AG20443 (cell line): ENCODE data around the gene NSFL1C.

Experiments used
- DNase-seq: peaks from one replicate; pipeline ENCODE4 v3.0.0; 2012; ENCODE audit warnings: low spot score, mixed read lengths

NSFL1C gene

DNA sequence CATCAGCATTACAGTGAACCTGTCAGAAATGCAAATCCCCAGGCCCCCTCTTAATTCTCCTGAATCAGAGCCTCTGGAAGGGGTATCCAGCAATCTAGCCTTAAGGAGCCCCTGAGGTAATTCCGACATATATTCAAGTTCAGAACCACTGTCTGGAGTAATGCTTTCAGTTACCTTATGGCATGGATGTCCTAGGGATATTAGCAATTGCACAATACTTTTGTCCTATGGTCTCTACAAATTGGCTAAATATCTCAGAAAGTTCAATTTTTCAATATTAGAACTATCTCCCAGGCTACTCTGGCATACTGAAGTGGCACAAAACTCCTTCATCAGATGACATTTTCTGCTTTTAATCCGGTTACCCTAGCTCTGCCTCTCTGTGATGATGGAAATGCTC is 6.4 kb downstream of the NSFL1C start:
- no peak for DNase-seq

- DNase-seq: no peak
Measured at GRCh38 chr20:1457992-1458391, 8.7 kb downstream of the NSFL1C start.

- peak; percentile 32 for DNase-seq
Measured at GRCh38 chr20:1456300-1456699, 10.3 kb downstream of the NSFL1C start.

DNA sequence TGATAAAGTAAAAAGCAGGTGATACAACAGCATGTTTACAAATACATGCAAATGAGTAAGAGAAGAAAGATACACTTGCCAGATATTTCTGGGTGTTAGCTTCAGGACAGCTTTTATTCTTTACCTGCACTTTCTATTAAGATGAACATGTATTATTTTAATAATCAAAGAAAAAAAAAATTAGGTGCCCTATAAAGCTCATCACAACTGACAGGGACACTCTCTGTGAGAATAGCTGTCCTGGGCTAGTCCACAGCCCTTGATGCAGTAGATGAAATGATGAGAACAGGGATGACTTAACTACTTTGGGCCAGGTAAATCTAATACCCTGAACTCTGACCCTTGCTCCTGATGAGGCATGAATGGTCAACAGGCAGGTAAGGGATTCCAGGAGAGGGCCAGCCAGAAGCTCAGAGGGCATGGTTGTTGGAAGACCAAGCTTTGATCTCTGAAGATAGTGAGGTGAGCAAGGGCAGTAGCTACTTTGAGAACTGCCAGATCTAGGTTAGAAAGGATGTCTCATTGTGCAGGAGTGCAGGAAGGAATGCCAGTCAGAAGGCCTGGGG is 15.6 kb downstream of the NSFL1C start:
- DNase-seq: no peak

GRCh38 chr20:1449370-1449769 is 17.3 kb downstream of the NSFL1C start:
- DNase-seq: no peak

- no peak for DNase-seq
Measured at GRCh38 chr20:1448081-1448620, 18.5 kb downstream of the NSFL1C start.

DNA sequence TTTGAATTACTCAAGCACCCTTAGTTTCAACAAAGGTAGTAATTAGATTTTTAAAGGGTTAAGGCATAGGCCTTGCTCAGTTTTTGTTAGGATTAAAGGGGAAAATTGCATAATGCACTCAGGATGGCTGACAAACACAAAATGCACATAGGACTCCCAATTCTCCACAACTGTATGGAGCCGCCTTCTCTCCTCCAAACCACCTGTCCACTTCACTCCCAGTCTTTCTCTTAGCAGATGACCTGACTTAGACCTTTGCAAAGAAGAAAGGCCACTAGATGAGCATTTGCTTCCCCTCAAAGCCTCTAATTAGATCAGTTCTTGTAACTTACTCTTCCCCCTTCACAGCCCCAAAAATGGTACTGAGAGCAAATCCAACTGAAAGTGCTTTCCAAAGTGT is 20.1 kb downstream of the NSFL1C start:
- DNase-seq: no peak

GRCh38 chr20:1443085-1443484 is 23.6 kb downstream of the NSFL1C start:
- DNase-seq: no peak

DNA sequence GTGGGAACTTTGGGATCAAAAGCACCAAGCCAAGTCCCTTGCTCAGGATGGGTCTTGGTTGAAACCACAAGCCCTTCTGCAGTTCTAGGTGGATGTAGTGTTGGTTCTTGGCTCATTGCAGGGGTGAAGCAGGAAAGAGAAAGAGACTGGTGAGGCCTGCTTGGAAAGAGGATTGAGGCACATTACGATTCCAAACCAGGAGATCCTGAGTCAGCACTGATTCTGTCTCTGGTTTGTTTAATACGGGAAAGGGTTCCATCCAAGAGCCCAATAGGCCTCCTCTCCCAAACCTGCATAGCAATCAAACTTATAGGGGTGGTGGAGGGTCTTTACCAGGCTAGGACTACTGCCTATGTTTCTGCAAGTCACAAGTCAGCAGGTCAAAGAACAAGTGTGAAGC is 24.3 kb downstream of the NSFL1C start:
- DNase-seq: no peak

DNA sequence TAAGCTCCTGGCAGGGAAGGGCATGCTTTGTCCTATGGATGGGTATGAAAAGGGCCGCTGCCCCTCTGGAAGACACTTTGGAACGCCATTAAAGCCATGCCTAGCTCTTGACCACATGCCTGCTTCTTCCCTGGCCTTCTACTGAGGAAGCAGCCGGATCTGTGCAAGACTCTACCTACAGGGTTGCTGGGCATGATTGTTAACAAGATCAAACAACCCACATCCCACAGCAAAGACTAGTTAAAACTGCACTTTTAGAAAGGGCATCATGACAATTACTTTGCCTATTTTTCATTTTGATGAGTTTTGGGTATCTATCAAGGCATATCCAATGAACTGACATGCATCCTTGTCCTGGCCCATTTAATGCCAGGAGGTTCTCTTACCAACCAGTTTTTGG is 25.5 kb downstream of the NSFL1C start:
- no peak for DNase-seq

DNA sequence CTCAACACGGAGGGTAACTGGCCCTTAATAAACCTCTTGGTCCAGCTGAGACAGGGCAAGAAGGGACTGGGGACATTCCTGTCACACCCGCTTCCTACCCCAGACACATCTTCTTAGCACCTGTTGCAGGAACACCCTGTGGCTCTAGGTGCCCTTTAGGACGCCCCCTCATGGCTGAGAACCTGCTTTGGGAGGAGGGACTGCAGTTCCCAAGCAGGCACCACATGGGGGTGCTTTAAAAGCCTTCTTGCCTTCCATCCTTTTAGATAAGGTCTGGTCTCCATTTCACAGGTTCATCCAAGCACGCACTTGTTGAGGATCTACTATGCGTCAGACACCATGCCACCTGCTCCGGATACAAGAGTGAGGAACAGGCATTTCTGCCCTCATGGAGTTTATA is 26.6 kb downstream of the NSFL1C start:
- DNase-seq: peak; percentile 30

DNA sequence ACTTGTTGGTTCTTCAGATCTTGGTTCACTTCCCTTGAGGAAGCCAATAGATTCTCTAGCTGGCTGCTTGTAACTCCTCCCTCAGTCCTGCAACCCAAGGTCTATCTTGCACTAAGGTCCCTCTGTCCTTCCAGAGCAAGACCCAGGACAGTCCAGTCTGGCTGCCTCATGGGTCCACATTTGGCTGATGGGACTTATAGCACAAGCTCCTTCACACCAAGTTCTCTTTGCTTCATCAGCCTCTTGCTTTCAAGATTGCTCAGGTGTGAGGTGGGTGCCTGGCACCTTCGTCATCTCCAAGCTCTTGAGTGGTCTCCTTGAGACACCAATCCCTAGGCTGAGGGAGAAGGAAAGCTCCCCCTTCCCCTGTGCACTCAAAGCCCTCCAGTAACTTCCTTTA is 28.3 kb downstream of the NSFL1C start:
- no peak for DNase-seq

DNA sequence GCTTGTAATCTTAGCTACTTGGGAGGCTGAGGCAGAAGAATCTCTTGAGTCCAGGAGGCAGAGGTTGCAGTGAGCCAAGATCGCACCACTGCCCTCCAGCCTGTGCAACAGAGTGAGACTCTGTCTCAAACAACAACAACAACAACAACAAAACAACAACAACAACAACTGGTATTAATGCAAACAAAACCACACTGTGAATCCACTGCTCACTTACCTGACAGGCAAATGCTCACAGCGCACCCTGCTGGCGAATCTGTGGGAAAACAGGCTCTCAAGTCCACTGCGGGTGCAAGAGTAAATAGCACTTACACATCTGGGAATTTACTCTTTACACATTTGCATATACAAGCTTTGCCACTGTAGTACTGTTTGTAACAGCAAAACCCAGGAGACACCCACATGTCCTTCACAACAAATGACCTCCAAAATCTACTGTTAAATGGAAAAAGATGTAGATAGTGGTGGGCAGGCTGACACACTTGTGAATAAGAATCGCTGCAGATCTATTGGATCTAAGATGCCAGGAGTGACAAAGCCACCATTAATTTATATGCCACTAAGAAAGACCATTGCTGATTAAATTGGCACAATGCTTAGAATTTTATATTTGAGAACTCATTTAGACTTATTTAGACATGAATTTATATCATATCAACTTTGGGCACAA is 29.3 kb downstream of the NSFL1C start:
- peak; percentile 82 for DNase-seq

GRCh38 chr20:1436263-1436662 is 30.4 kb downstream of the NSFL1C start:
- no peak for DNase-seq

GRCh38 chr20:1435337-1435699 is 31.3 kb downstream of the NSFL1C start:
- no peak for DNase-seq

- DNase-seq: peak; percentile 62
Measured at GRCh38 chr20:1434571-1435336, 31.9 kb downstream of the NSFL1C start.

- DNase-seq: no peak
Measured at GRCh38 chr20:1431158-1431557, 35.5 kb downstream of the NSFL1C start.

DNA sequence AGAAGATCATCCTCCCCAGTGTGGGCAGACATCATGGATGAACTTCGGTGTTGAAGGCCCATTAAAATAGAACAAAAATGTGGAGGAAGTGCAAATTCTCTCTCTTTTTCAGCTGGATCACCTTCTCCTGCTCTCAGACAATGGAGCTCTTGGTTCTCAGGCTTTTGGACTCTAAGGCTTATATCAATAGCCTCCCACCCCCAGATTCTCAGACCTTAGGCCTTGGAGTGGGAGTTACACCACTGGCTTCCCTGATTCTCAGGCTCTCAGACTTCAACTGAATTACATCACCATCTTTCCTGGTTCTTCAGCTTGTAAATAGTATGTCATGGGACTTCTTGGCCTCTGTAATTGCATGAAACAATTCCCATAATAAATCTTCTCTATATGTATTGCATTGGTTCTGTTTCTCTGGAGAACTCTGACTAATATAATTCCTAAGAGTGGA is 36.6 kb downstream of the NSFL1C start:
- no peak for DNase-seq

GRCh38 chr20:1429143-1429728 is 37.4 kb downstream of the NSFL1C start:
- DNase-seq: no peak

- no peak for DNase-seq
Measured at GRCh38 chr20:1427457-1428054, 39.1 kb downstream of the NSFL1C start.

DNA sequence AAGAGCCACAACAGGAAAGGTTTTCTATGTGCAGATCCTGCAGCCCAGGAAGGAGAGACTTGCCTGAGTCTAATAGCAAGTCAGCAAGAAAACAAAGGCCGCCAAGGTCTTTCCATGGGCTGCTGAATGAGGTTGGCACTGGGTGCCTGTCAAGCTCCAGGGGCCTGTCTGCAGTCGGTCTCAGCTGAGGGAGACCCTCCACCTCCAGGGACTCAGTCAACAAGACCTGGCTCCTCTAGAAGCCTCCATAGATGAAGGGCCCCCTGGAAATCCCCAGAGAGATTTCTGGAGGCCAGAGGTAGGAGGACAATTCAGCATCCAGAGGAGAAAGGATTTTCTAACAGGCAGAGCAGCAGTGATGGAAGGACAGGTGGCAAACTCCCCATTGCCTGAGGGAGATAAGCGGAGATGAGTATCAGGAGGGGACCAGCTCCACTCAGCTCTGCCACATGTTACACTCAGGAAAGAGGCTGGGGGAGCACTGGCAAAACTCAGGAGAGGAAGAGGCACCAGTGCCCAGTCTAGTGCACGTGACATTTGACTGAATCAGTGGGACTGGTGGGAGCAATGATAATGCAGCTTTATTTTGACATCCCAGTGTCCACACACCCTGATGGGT is 40.3 kb downstream of the NSFL1C start:
- DNase-seq: no peak

DNA sequence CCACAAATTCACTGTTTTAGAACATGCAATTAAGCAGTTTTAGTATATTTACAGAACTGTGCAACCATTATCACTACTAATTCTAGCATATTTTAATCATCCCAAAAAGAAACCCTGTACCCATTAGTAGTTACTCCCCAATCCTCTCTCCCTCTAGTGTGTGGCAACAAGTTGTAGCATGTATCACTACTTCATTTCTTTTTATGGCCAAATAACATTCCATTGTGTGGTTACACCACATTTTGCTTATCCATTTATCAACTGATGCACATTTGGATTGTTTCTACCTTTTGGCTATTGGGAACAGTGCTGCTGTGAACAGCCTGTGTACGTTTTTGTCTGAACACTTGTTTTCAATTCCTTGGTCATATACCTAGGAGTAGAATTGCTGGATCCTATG is 42.3 kb downstream of the NSFL1C start:
- DNase-seq: no peak
